IMR-90 (cell line): ENCODE results near the gene ARHGEF3. TPM values are rescaled to one million over a fixed set of nuclear protein-coding genes. Genes with fewer than 3 reads are reported as not detected.

ENCODE experiments used
- ATAC-seq: fragments of 200-7000 bp; cut with Tn5 transposase; 2 replicates; pipeline ENCODE4 v1.9.1; 2020; ENCODE audit warnings: low read depth, mild to moderate bottlenecking, moderate library complexity
- BruUV-seq: library from RNA; stranded (reverse); fragments of 400-500 nt; replicated peaks from 2 replicates; lab custom pipeline; 2021; lab: Mats Ljungman, UMichigan
- CTCF ChIA-PET: fragments of 300-600 bp; formaldehyde crosslinking; extraction: SDS; loops from one replicate; lab custom pipeline; 2021; ENCODE audit warnings: antibody characterized with exemption; lab: Yijun Ruan, JAX
- POLR2A ChIA-PET: fragments of 300-600 bp; sonication (Branson Sonifier 250); formaldehyde crosslinking; loops from one replicate; lab custom pipeline; 2022; ENCODE audit warnings: antibody characterized with exemption; ENCODE audit not compliant: unreplicated experiment; lab: Charles Lee
- DNase-seq: peaks from one replicate; pipeline ENCODE4 v3.0.0; 2013
- H2AFZ ChIP-seq: replicated peaks from 2 replicates; pipeline ENCODE3; 2013; ENCODE audit warnings: low read length, mild to moderate bottlenecking; ENCODE audit not compliant: poor library complexity
- H2AK5ac ChIP-seq: 2 replicates; pipeline ENCODE4 v1.6.1; 2013; ENCODE audit warnings: low read depth, low read length, inconsistent platforms
- H2AK9ac ChIP-seq: replicated peaks from 2 replicates; pipeline ENCODE3; 2013; ENCODE audit warnings: mild to moderate bottlenecking, low read depth, low read length, moderate library complexity; ENCODE audit not compliant: poor library complexity
- H2BK120ac ChIP-seq: 2 replicates; pipeline ENCODE4 v1.6.1; 2013; ENCODE audit warnings: low read depth, low read length, inconsistent platforms
- H2BK15ac ChIP-seq: 3 replicates; pipeline ENCODE4 v1.6.1; 2013; ENCODE audit warnings: low read depth, low read length, inconsistent platforms
- H2BK20ac ChIP-seq: 2 replicates; pipeline ENCODE4 v1.6.1; 2013; ENCODE audit warnings: low read depth, mild to moderate bottlenecking, inconsistent platforms, low read length, moderate library complexity
- H2BK5ac ChIP-seq: 2 replicates; pipeline ENCODE4 v1.6.1; 2013; ENCODE audit warnings: mild to moderate bottlenecking, low read depth, low read length, inconsistent platforms; ENCODE audit not compliant: poor library complexity, severe bottlenecking
- H3K14ac ChIP-seq: replicated peaks from 2 replicates; pipeline ENCODE4 v1.6.1; 2013; ENCODE audit warnings: low read depth, low read length, inconsistent platforms
- H3K18ac ChIP-seq: 2 replicates; pipeline ENCODE4 v1.6.1; 2013; ENCODE audit warnings: low read depth, low read length, control low read depth
- H3K23ac ChIP-seq: 2 replicates; pipeline ENCODE4 v1.6.1; 2013; ENCODE audit warnings: low read depth, low read length, inconsistent platforms
- H3K27ac ChIP-seq: 2 replicates; pipeline ENCODE4 v1.5.1; 2013; ENCODE audit warnings: mild to moderate bottlenecking, control low read depth, low read length; ENCODE audit not compliant: insufficient read depth
- H3K27me3 ChIP-seq: 2 replicates; pipeline ENCODE4 v1.6.1; 2013; ENCODE audit warnings: low read length; ENCODE audit not compliant: control insufficient read depth, insufficient read depth
- H3K36me3 ChIP-seq: 2 replicates; pipeline ENCODE4 v1.6.1; 2013; ENCODE audit warnings: low read length, mixed read lengths; ENCODE audit not compliant: control insufficient read depth, insufficient read depth
- H3K4ac ChIP-seq: 2 replicates; pipeline ENCODE4 v1.6.1; 2013; ENCODE audit warnings: low read depth, low read length, inconsistent platforms
- H3K4me1 ChIP-seq: 2 replicates; pipeline ENCODE4 v1.6.1; 2013; ENCODE audit warnings: low read length, mixed read lengths; ENCODE audit not compliant: control insufficient read depth, insufficient read depth
- H3K4me2 ChIP-seq: 2 replicates; pipeline ENCODE4 v1.6.1; 2013; ENCODE audit warnings: low read depth, mild to moderate bottlenecking, control low read depth, low read length, moderate library complexity
- H3K4me3 ChIP-seq: 2 replicates; pipeline ENCODE4 v1.5.1; 2013; ENCODE audit warnings: low read depth, mild to moderate bottlenecking, control low read depth, low read length, moderate library complexity; ENCODE audit not compliant: insufficient read depth
- H3K56ac ChIP-seq: 2 replicates; pipeline ENCODE4 v1.6.1; 2013; ENCODE audit warnings: low read length, inconsistent platforms; ENCODE audit not compliant: insufficient read depth; ENCODE audit errors: extremely low read depth
- H3K79me1 ChIP-seq, 2 experiments: 2 replicates each; pipeline ENCODE4 v1.6.1; 2013; ENCODE audit warnings: low read length in 2 of 2, inconsistent platforms in 1 of 2, low read depth in 1 of 2
- H3K9ac ChIP-seq: 2 replicates; pipeline ENCODE4 v1.6.1; 2013; ENCODE audit warnings: low read depth, low read length, control low read depth
- H3K9me1 ChIP-seq: 2 replicates; pipeline ENCODE4 v1.6.1; 2013; ENCODE audit warnings: low read length, inconsistent platforms; ENCODE audit not compliant: insufficient read depth
- H3K9me3 ChIP-seq: 2 replicates; pipeline ENCODE4 v1.6.1; 2013; ENCODE audit warnings: low read length; ENCODE audit not compliant: control insufficient read depth, insufficient read depth
- H4K20me1 ChIP-seq: 2 replicates; pipeline ENCODE4 v1.6.1; 2013; ENCODE audit warnings: low read length, inconsistent platforms; ENCODE audit not compliant: insufficient read depth
- H4K5ac ChIP-seq: 2 replicates; pipeline ENCODE4 v1.6.1; 2013; ENCODE audit warnings: mild to moderate bottlenecking, low read depth, low read length, control low read depth
- H4K8ac ChIP-seq, 2 experiments: 2 replicates each; pipeline ENCODE4 v1.6.1; 2013; ENCODE audit warnings: low read depth in 2 of 2, low read length in 2 of 2, control low read depth in 1 of 2, inconsistent platforms in 1 of 2
- H4K91ac ChIP-seq: 2 replicates; pipeline ENCODE4 v1.6.1; 2013; ENCODE audit warnings: low read depth, low read length, inconsistent platforms; ENCODE audit not compliant: insufficient read depth
- BHLHE40 ChIP-seq: fragments of 150-350 bp; IDR thresholded peaks from 2 replicates; pipeline ENCODE4 v1.6.1; 2016; ENCODE audit warnings: mild to moderate bottlenecking, low read depth, low read length
- CEBPB ChIP-seq: IDR thresholded peaks from 2 replicates; pipeline ENCODE4 v1.6.1; 2012; ENCODE audit warnings: low read depth, low read length, improper control_type of control experiment
- FOS ChIP-seq: fragments of 150-350 bp; IDR thresholded peaks from 2 replicates; pipeline ENCODE4 v1.6.1; 2016; ENCODE audit warnings: low read depth, low read length
- MAFK ChIP-seq: IDR thresholded peaks from 2 replicates; pipeline ENCODE4 v1.6.1; 2012; ENCODE audit warnings: low read depth, low read length, improper control_type of control experiment
- NFE2L2 ChIP-seq: fragments of 150-350 bp; IDR thresholded peaks from 2 replicates; pipeline ENCODE4 v1.6.1; 2016; ENCODE audit warnings: low read depth, mild to moderate bottlenecking, low read length
- POLR2A ChIP-seq: IDR thresholded peaks from 2 replicates; pipeline ENCODE4 v1.6.1; 2012; ENCODE audit warnings: mild to moderate bottlenecking, low read depth, low read length
- RAD21 ChIP-seq: IDR thresholded peaks from 2 replicates; pipeline ENCODE4 v1.6.1; 2012; ENCODE audit warnings: low read length, improper control_type of control experiment
- RCOR1 ChIP-seq: IDR thresholded peaks from 2 replicates; pipeline ENCODE4 v1.6.1; 2012; ENCODE audit warnings: mild to moderate bottlenecking, low read length, improper control_type of control experiment; ENCODE audit not compliant: insufficient replicate concordance
- RFX5 ChIP-seq: IDR thresholded peaks from 2 replicates; pipeline ENCODE4 v1.8.0; 2012; ENCODE audit warnings: low read depth, mild to moderate bottlenecking, low read length, moderate library complexity
- SMC3 ChIP-seq: fragments of 150-350 bp; IDR thresholded peaks from 2 replicates; pipeline ENCODE4 v1.6.1; 2016; ENCODE audit warnings: low read depth, mild to moderate bottlenecking, antibody characterized with exemption, low read length, moderate library complexity
- WGBS, 2 experiments: methylation state at CpG; one replicate each; pipeline versions ENCODE4 v1.1.5 to v1.1.7; 2013; ENCODE audit warnings: missing lambda C conversion rate in 2 of 2; ENCODE audit not compliant: insufficient read length in 1 of 2; ENCODE audit errors: extremely low coverage in 2 of 2; 5-methylcytosine and 5-hydroxymethylcytosine counted together
- dilution Hi-C: fragments of 300-500 bp; cut with HindIII; formaldehyde crosslinking; loops from one replicate; pipeline ENCODE4 v1.14.3; 2018; ENCODE audit warnings: low sequenced_read_pairs; ENCODE audit not compliant: unreplicated experiment
- in situ Hi-C: fragments of 300-500 bp; cut with MboI; formaldehyde crosslinking; loops from 3 replicates; pipeline ENCODE4 v1.14.3; 2019; ENCODE audit warnings: low sequenced_read_pairs, inconsistent platforms, mixed read lengths
- intact Hi-C: fragments of 100-400 bp; cut with micrococcal nuclease; formaldehyde crosslinking; loops from 2 replicates; pipeline ENCODE4 v1.10.0; 2022
- polyA plus RNA-seq, 3 experiments: library from polyadenylated mRNA; depleted of rRNA; stranded (reverse); fragments of >200 nt; gene quantifications; 2 replicates each; pipeline ENCODE4 v1.2.3, GENCODE V29; 2012; ENCODE audit warnings: low replicate concordance in 1 of 3
- total RNA-seq: library from RNA; depleted of rRNA; stranded (reverse); fragments of >200 nt; gene quantifications from 2 replicates; pipeline ENCODE4 v1.2.3, GENCODE V29; 2012

The ARHGEF3 gene
- total and polyA plus RNA-seq, 2 of the 4 experiments (the other 2 are of a cell fraction) = 2.1 to 2.3 TPM

DNA sequence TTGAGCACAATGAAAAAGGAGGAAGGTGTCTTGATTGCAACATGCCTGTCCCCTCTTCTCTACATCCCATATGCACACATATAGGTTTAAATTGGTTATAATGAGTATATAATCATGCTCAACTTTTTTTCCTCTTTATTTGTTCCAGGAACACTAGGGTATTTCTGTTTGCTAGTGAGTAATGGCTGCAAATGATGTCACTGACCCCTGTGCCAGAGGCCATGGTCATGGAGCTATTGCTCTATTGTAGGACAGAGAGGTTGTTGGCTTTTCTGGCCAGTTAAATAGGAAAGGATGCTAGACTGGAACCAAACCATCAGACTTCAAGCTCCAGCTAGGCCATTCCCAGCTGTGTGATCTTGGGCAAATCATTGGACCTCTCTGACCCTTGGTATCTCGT, 9.6 kb downstream of the ARHGEF3 start:
- no CpG with 5 or more reads among the region's 1 CpG for WGBS, 2 experiments
- Histone ChIP-seq H3K56ac (no peak overlapping the region), H2BK15ac (no peak overlapping the region), H3K14ac (no peak overlapping the region), H4K20me1 (no peaks in the 10 kb centered on the region), H4K8ac (no peak overlapping the region), H3K79me1 (0 out of 4 replicates have a peak, but pooled peaks cover 0 to 3% of the 10 kb centered on the region in 2 experiments), H2BK20ac (no peak overlapping the region), H3K4me3 (no peak overlapping the region), H3K27ac (no peak overlapping the region), H4K91ac (no peak overlapping the region), H3K23ac (no peak overlapping the region), H2AFZ (no peak overlapping the region), H4K5ac (no peak overlapping the region), H3K4ac (no peak overlapping the region), H3K9me1 (0 out of 2 replicates have a peak, but pooled peaks cover 2% of the 10 kb centered on the region), H2BK5ac (no peak overlapping the region), H3K4me2 (no peak overlapping the region), H2AK9ac (no peak overlapping the region), H3K18ac (no peak overlapping the region), H2AK5ac (no peak overlapping the region), H2BK120ac (no peak overlapping the region), H3K4me1 (peaks cover 6% of the 10 kb centered on the region), H3K27me3 (no peaks in the 10 kb centered on the region), H3K9ac (no peak overlapping the region), H3K36me3 (no peaks in the 10 kb centered on the region), H3K9me3 (no peaks in the 10 kb centered on the region)
- intact Hi-C loops (no loop called here), dilution Hi-C loops (no loop called here), in situ Hi-C loops (loop anchor here (10.0 kb wide), 1 partner anchor 87 kb away; no protein-coding TSS in a partner anchor)
- DNase-seq (no peak), ATAC-seq (no peak)
- BruUV-seq = no TSS peak
- ChIA-PET CTCF (interaction anchor here (0.9 to 1.0 kb wide), 2 partner anchors 83 to 203 kb away, joined by 3 to 6 read pairs; no protein-coding TSS in a partner anchor), POLR2A (interaction anchor here (0.6 kb wide), 1 partner anchor 10 kb away, joined by 3 read pairs; no protein-coding TSS in a partner anchor)
- TF ChIP-seq MAFK = no peak
- TF ChIP-seq POLR2A = no peak
- no peak for TF ChIP-seq FOS
- no peak for TF ChIP-seq RCOR1
- TF ChIP-seq CEBPB = no peak
- TF ChIP-seq RFX5 = no peak
- no peak for TF ChIP-seq BHLHE40
- TF ChIP-seq SMC3 = no peak
- no peak for TF ChIP-seq NFE2L2
- TF ChIP-seq RAD21 = no peak
